ENCODE results near the gene PIK3CB.

DNA sequence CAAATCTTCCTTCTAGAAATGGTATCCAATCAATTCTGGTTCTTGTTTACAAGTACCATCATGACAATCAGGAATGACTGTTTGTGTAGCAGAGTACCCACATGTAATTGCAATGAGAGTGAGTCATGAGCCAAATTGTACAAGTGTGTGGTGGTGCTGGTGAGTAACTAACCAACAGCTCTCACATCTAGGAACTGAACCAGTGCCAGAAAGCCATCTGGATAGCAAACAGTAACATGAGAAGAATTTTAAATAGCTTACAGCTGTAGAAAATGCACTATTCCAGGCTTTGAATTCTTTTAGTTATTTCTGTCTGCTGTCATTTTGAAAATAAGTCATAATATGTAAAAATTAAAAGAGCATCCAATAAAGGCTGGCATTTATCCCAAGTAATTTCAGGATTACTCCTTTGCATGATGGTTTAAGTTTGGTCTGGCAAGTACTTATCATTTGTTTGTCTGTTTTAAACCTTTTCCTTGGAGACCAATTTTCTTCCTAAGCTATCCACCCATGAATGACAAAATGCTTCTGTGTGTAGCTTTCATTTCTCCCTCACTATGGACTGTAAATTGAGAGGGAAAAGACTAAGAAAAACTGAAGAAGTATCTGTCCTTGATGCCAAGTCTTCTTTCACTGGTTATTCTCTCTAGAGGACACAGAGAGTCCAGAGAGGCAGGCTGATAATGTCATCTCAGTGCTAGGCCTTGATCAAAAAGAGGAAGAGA, 60.0 kb downstream of the PIK3CB start:
- TF ChIP-seq POLR2A (IDR thresholded peaks at IDR 0.05): no peak
- TF ChIP-seq CTCF (IDR thresholded peaks at IDR 0.05): no peak

Measured in Peyer's patch (tissue), 4 donors.